GM19240 (cell line): ENCODE measurements around the gene SCFD2.
"Not testable (repeated sequence)": the region's sequence is repeated elsewhere in the genome, so short reads cannot be mapped to it uniquely, and the experiment has no call there.

ENCODE experiments used
- DNase-seq: peaks from one replicate; pipeline ENCODE4 v3.0.0; 2011; ENCODE audit warnings: low spot score; ENCODE audit not compliant: insufficient read length

Gene SCFD2

DNA sequence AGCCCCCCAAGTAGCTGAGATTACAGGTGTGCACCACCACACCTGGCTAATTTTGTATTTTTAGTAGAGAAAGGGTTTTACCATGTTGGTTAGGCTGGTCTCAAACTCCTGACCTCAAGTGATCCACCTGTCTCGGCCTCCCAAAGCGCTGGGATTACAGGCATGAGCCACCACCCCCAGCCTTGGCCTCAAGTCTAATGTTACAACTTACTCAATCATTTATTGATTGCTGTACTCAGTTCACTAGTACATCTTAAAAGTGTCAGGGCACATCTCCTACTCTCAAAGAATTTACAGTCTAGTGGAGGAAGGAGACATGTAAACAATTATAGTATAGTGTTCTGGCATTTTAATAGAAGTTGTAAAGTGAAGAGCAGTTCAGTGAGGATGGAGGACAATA lies 19.5 kb downstream of the SCFD2 start:
- DNase-seq, result not testable (repeated sequence)

DNA sequence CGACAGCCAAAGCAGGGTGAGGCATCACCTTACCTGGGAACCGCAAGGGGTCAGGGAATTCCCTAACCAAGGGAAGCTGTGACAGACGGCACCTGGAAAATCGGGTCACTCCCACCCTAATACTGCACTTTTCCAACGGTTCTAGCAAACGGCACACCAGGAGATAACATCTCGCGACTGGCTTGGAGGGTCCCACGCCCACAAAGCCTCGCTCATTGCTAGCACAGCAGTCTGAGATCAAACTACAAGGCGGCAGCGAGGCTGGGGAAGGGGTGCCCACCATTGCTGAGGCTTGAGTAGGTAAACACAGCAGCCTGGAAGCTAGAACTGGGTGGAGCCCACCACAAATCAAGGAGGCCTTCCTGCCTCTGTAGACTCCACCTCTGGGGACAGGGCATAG lies 25.7 kb downstream of the SCFD2 start:
- not testable (repeated sequence) for DNase-seq

DNA sequence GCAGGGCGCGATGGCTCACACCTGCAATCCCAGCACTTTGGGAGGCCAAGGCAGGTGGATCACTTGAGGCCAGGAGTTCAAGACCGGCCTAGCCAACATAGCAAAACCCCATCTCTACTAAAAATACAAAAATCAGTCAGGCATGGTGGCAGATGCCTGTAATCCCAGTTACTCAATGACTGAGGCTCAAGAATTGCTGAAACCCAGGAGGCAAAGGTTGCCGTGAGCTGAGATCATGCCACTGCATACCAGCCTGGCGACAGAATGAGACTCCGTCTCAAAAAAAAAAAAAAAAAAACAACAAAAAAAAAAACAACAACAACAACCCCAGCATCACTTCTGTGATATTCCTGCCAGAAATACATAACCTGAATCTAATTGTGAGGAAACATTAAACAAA lies 30.9 kb downstream of the SCFD2 start:
- DNase-seq, result not testable (repeated sequence)

DNA sequence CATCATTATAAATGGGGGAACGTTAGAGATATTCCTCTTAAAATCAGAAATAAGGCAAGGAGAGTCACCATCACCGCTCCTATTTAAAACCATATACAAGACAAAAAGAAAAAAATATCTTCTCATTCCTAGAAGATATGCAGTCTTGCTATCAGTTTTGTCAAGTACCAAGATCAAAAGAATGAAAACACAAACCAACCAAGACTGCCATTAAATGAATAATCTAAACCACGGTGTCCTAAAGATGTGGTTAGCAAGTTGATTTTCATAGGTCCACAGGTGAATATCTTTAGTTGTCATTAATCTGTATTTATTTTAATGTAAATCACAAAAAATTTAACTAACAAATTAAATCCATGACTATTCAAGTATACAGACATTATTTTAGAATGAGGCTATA lies 39.3 kb downstream of the SCFD2 start:
- DNase-seq, result no peak

DNA sequence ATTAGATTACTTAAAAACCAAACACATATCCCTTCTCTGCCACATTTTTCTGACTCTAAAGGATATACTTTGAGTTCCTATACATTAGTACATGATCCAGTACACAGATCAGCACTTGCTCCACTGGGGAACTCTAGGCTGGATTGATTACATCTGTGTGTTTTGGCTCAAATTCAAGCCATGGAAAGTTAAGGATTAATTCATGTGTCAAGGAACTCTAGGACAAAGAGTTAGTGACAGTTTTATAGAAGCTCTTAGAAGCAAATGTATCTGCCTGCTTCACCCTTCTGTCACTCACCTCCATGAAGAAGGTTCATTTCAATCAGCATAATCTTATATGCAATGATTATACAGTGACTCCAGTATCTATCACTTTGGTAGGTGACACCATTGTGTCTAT lies 43.2 kb downstream of the SCFD2 start:
- DNase-seq, result no peak

DNA sequence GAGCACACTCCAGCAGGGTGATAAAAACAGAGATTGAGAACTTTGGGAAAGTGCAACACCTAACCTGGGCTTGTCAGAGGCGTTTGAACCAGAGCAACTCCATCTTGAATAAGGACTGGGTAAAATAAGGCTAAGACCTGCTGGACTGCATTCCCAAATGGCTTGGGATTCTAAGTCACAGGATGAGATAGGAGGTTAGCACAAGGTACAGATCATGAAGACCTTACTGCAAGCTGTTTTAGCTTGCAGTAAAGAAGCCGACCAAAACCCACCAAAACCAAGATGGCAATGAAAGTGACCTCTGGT lies 43.9 kb downstream of the SCFD2 start:
- no peak for DNase-seq

DNA sequence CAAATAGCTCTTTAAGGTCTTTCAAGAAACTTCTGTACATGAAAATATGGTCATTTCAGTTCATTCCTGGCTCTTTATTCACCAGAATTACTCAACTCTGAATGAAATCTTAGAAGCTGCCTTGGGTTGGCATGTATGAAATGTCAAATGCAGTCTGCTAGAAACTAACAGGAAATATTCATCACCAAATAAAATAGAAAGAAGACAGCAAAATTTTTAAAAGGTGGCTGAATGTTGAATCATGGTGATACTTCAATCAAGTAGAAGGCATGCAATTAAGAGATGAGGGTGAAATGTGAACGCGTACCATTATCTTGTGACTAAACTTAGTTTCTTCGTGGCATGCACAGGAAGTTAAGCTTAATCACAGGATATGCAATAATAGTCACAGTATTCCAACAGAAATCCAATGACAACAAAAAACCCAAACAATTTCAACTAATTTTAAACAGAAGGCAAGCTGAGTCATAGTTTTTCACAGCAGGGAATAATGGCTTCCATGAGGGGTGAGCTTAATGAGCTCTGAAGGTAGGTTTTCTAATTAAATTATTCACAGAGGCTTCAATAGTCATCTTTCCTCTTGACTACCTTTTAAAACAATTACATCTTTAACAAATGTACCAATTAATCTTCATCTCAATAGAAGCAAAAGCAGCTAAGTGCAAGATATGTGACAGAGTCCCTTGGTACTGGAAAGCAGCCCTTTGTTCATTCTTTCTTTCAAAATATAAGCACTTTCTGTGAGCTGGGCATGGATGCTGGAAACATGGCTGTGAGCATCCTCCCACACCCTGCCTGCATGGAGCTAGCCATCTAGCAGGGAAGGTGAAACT lies 44.5 kb downstream of the SCFD2 start:
- no peak for DNase-seq

DNA sequence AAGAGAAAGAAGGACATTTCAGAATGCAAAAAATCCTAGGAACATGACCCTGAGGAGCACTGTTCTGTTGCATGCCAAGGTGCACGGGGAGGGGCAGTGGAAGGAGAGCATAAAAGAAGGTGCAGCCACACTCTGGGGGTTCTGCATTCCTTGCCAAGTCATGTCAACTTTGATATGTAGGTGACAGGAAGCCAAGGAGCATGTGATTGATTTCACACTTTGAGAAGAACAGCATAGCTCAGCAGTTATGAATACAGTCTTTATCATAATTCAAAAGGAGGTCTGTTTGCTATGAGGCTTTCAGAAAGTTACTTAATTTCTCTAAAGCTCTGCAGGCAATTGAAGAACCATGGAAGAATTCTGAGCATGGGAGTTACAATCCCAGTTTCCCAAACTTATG lies 50.6 kb downstream of the SCFD2 start:
- no peak for DNase-seq

DNA sequence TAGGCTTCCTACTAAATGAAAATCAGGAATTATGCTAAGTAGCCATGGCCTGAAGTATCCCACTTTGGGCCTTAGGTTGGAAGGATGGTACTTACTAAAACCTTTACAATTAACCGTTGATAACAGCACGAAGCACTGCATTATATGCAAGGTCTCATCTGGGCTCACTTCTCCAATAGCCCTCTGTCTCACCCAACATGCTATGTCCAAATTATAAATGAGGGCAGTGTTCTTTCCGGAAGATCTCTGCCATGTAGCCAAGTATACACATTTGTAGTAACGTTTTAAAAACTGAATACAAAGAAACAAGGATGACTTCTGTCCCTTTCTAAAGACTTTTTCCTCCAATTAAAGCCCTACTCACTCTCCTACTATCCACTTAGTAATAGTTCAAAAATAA lies 51.6 kb downstream of the SCFD2 start:
- no peak for DNase-seq

DNA sequence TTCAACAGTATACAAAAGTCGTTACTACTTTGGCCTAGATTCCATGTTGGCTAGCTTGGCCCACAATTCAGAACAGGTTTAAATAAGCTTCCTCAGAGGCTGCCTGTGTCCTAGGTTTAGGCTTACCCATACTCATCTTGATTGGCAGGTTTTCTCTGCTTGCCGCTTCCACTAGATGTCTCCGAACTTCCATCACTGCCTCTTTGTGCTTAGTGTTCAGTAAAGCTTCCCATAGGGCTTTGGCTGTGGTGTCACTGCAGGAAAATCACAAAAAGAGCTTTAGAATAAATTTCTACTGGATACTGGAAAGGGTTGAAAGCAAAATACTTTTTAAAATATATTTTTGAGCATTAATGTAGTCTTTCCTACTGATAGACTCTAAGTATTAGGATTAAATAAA lies 52.4 kb downstream of the SCFD2 start:
- no peak for DNase-seq

DNA sequence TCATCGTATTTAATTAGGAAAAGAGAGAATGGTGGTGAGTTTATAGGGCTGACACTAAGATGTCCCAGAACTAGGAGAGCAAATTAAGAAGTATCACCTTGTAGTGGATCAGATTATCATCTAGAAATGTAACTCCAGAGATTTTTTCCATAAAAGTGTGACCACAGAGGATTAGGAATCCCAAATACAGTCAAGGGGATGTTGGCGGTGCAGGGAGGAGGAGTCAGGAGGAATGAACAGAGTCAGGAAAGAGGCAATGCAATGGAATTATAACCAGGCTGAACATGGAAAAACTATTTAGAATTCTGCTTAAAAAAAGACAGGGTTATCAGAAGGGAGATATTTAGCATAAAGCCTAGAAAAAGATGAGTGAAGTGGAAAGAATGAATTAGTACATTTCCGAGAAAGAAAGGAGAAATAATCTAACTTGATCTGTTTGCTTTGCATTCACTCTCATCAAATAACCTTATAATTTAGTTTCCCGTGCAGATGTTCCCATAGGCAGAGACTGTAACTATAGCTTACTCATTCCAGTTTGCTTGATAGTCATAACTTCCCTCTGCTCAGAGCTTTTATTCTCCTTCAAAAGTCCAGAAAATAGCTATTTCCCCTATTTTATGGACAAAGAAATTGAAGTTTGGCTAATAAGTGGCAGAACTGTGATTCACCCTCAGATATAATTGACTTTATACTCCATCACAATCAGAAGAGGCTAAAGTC lies 56.4 kb downstream of the SCFD2 start:
- no peak for DNase-seq

DNA sequence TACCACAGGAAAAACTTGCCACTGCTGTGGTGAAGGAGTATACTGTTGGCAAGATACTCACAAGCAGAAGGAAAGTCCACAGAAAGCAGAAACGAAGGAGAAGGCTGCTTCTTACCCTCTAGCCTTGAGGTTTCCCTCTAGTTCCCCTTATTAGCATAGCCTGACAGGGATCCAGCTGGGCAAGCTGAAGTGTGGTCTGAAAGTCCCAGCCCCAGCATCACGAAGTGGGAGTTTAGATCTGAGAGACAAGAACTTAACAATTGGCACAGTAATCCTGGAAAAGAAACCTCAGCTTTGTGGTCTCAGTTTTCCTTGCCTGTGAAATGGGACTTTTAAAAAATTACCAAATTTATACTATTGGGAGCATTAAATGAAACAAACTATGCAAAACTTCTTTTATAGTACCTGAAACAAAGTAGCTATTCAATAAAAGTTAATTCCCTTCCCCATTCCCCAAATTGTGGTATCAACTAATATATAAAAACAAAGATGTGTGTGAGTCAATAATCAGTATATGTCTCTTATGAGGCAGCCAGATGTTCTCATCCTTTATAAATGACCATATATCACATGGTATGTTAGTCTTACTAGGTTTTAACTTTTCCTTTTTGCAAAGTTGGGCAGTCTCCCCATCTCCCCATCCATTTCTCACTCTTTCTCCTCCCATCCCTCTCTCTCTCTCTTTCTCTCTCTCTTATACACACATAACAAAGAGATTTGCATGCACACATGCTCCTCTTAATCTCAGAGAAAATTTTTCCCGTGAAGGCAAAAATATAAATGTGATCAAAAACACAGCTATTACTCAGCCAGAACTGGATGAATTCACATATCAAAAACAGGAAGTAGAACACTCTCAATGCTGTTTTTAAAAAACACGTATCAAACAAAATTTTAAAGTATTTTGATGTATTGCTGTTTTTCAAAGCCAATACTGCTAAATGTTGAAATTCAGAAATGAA lies 57.8 kb downstream of the SCFD2 start:
- DNase-seq, result no peak

DNA sequence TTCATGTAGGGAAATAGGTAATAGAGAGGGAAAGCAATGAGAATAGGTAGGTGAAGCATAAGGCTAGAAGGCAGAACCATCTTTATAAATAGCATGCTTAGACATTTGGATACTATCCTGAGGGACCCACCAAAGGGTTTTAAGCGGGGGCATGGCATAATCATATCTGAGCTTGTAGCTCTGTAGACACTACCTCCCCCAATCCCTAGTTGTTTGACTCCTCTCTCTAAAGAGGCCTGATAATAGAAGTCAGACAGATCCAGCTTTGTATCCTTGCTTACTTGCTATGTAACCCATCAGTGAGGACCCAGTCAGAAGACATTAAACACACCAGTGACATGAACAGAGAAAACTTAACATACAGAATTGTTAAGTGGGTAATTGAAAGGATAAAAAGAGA lies 58.7 kb downstream of the SCFD2 start:
- no peak for DNase-seq

DNA sequence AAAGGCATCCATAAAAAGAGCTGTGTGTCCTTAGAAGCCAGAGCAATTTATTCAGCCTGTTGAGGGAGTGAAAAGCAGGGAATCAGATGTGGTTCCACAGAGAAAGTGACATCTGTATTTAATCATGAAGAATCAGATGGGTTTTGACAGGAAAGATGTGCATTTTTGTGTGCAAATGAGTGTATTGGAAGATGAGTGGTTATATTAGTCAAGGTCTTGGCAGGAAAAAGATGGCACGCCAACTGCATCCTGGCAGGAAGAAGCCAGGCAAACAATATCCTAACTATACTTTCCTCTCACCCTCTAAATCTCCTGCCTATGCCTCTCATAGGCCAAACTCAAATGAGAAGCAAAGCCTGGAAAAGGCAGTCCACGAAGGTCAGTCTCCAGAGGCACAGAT lies 59.1 kb downstream of the SCFD2 start:
- DNase-seq, result no peak

DNA sequence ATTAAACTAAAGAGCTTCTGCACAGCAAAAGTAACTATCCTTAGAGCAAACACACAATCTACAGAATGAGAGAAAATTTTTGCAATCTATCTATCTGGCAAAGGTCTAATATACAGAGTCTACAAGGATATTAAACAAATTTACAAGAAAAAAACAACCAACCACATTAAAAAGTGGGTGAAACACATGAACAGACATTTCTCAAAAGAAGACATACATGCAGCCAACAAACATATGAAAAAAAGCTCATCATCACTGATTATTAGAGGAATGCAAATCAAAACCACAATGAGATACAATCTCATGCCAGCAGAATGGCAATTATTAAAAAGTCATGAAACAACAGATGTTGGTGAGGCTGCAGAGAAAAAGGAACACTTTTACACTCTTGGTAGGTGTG lies 73.7 kb downstream of the SCFD2 start:
- not testable (repeated sequence) for DNase-seq

DNA sequence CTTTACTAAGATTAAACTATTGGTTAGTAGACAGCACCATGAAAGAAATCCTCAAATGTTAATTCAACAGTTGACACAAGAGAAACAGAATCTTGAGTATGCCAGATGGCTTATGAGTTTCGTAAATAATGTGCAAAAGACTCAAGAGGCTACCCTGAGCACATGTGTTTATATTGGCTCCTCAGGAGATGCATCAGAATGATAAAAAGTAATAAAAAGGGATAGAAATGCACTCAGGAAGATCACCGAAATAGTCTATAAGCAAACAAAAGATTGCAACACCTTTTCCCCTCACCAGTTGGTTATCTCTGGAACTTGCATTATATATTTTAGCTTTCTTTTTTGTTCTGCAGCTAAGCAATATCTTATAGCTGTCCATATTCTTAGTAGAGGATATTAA lies 84.4 kb downstream of the SCFD2 start:
- DNase-seq, result no peak

DNA sequence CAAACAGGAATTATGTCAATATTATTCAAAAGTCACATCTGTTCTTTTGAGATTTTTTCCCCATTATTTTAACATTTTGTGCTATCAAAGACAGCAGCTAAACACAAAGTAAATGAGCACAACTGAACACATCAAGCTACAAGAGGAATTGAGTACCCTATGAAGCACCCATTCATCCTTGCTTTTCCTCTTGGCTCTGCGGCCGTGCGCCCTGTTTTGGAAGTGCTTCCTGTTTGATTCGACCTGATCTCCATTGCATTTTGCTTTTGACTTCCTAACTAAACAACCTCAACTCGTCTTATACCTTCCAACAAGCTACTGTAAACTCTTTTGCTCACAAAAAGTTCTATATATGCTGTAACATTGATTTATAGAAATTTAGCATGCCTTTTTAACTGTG lies 85.0 kb downstream of the SCFD2 start:
- DNase-seq, result no peak

DNA sequence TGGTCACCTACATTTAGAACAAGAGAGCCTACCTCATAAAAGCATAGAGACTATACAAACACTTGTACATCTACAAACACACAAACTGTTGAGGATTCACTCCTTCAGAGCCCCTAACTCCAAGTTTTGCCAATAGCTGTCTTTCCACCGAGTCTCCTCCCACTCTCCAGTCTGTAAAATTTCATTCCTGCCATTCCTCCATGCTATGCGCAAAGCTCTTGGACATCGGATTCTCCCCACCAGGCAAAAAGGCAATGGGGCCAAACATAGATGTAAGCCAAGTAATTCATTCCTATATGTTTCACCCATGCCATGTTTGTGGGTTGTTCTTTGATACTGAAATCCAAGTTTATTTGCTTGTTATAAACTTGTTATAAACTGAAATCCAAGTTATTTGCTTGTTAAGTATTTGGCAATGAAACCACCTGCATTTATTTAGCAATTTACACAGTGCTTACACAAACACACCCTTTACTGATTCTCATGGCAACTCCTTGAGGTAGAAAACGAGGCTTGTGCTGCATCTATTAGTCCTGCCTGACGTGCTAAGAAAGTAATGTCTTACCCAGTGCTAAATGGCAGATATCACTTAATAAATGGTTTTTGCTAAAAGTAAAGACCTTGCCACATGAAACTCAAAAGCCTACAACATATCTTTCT lies 91.1 kb downstream of the SCFD2 start:
- no peak for DNase-seq

DNA sequence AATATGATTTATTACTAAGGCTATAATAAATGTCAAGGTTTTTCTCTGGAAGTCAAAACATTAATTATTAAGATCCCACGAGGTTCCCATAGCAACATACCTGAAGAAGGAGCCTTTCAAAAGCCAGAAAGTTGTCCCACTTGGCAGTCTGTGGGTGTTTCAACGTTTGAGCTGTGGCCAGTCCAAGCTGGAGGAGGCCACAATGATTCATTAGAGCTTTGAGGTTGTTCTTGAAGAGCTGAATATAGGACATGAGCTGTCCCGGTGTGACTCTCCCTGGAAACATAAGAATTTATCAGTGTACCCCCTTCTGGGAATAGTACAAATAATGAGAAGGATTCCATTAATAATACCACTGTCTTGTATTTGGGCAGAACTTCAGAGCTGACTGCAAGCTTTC lies 92.1 kb downstream of the SCFD2 start:
- no peak for DNase-seq

DNA sequence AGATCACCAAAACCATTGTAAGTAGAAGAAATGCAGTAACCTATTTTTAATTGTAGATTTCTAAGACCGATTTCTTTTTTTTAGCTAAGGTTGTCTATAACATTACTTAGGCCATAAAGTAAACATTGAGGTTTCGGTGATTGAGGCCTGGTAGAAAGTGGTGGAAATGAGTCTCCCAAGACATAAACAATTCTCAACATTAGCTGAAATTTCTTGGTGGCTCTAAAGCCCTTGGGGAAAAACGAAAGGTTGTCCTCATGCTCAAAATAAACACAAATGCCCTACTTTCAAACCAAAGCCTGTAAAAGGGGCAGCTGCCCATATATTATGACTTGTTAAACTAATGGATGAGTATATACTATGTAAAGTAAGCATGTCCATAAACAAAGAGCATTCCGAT lies 98.8 kb downstream of the SCFD2 start:
- no peak for DNase-seq

DNA sequence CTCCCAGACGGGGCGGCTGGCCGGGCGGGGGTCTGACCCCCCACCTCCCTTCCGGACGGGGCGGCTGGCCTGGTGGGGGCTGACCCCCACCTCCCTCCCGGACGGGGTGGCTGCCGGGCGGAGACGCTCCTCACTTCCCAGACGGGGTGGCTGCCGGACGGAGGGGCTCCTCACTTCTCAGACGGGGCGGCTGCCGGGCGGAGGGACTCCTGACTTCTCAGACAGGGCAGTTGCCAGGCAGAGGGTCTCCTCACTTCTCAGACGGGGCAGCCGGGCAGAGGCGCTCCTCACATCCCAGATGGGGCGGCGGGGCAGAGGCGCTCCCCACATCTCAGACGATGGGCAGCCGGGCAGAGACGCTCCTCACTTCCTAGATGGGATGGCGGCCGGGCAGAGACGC lies 109.9 kb downstream of the SCFD2 start:
- not testable (repeated sequence) for DNase-seq

DNA sequence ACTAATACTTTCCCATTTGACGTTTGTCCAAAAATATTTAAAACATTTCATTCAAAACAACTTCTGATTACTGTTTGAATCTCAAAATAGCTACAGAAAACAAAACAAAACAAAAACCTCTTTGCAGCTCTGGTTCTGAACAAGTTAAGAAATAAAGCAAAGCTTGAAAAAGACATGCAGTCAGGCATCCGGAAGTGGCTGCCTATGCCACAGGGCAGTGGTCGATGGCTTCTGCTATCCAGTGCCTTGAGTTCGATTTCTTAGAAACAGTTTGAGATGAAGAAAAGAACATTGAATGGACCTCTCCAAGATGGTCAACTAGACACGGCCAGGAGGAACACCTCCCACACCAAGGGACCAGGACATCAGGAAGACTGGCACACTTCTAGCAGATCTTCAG lies 125.3 kb downstream of the SCFD2 start:
- no peak for DNase-seq
